HG02885 (cell line): ENCODE measurements around the gene HTR4.

Source experiments
- ATAC-seq: cut with Tn5 transposase; IDR thresholded peaks from one replicate; pipeline ENCODE4 v1.9.1; 2021; ENCODE audit warnings: mild to moderate bottlenecking; ENCODE audit not compliant: unreplicated experiment, poor library complexity

The HTR4 gene

GRCh38 chr5:148446611-148447010, 207.7 kb downstream of the HTR4 start:
- no peak for ATAC-seq

DNA sequence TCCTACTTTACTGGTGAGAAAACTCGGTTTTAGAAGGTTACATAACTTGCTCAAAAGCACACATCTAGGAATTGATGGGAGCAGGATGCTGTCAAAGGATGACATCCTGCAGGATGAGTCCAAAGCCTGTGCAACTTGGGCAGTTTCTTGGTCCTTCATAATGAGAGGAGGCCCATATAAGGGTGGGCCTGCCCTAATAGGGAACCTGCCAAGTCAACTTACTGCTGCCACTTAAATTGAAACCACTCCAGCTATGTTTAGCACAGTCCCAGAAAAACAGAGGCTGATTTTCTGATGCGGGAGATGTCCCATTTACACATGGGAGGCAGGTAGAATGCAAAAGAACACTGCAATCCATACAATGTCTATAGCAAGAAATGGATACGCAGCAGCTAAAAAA, 208.7 kb downstream of the HTR4 start:
- no peak for ATAC-seq

- peak; percentile 91 for ATAC-seq
Observed at GRCh38 chr5:148443998-148444397, 210.3 kb downstream of the HTR4 start.

DNA sequence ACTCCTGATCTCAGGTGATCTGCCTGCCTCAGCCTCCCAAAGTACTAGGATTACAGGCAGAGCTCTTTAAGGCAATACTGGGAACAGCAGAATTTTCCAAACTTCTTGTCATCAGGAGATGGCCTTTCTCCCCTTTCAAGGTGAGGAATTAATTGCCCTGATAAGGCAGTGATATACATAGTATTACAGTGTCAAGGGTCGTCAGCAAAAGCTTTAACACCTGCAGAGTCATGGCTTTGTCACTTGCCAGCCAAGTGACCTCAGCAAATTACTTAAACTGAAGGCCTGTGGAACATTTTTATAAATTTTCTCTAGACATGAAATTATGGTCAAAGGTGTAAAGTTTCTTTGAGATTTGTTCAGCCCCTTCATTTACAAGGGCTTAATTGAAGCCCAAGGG, 211.1 kb downstream of the HTR4 start:
- no peak for ATAC-seq

DNA sequence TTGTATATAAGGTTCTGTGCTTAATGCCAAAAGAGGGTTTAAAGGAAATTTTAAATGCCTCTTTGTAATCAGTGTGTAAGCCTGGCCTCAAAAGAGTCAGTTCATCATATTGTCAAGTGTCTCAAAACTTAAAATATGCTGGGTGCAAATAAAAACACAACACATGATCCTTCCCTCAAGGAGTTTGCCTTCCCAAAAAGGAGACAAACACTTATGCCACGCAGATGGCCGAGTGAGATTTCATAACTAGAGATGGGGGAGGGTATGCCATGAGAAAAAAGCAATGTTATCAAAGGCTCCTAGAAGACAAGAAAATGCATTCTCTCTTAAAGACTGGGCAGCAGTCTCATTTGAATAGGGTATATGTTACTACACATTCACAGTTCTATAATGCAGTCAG, 215.4 kb downstream of the HTR4 start:
- ATAC-seq, result no peak

DNA sequence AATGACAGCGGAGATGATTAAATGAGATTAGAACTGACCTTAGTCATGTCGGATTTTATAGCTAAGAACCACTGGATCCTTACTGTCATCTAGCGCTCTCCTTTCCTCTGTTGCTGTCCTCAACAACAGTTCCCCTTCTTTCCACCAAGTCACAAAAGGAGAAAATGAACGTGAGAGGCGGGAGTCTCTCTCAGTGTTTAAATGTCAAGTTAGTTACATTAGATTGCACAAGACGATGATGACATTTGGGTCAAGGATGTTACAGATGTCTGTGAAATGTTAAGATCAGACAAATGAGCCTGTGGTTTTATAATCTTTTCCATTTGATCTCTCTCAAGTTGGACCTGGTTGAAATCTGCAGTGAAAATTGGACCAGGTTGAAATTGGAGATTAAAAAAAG, 217.1 kb downstream of the HTR4 start:
- no peak for ATAC-seq

DNA sequence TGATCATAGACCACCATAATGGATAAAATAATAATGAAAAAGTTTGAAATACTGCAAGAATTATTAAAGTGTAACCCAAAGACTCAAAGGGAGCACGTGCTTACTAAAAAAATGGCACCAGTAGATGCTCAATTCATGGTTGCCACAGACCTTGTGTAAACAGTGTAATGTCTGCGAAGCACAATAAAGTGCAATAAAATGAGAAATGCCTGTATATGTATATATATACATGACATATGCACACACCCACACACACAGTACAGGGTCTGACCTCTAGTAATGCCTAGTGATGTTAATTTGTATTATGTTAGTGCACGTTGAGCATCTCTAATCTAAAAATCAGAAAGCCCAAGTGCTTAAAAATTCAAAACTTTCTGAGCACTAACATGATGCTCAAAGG, 218.3 kb downstream of the HTR4 start:
- ATAC-seq, result no peak

- ATAC-seq, result no peak
Observed at GRCh38 chr5:148433826-148434225, 220.5 kb downstream of the HTR4 start.
